MCF 10A (cell line): ENCODE results near the gene CNTNAP1. TPM values are rescaled to one million over a fixed set of nuclear protein-coding genes. Genes with fewer than 3 reads are reported as not detected.

Source experiments
- BruUV-seq: library from RNA; stranded (reverse); fragments of 400-500 nt; replicated peaks from 2 replicates; lab custom pipeline; 2021; lab: Mats Ljungman, UMichigan
- CTCF ChIA-PET: fragments of 300-600 bp; sonication (Branson Sonifier 250); formaldehyde crosslinking; extraction: SDS; loops from one replicate; lab custom pipeline; 2021; ENCODE audit warnings: antibody characterized with exemption, inconsistent platforms; lab: Yijun Ruan, JAX
- POLR2A ChIA-PET: fragments of 300-600, 350-650 bp; sonication (Branson Sonifier 250); formaldehyde crosslinking; extraction: SDS; loops from one replicate; lab custom pipeline; 2020; ENCODE audit warnings: antibody characterized with exemption, inconsistent platforms; lab: Yijun Ruan, JAX
- DNase-seq: peaks from one replicate; pipeline ENCODE4 v3.0.0-alpha.2; 2018; ENCODE audit not compliant: unreplicated experiment
- H3K27ac Mint-ChIP-seq: one replicate; pipeline ENCODE4 v1.8.0; 2022; ENCODE audit warnings: mild to moderate bottlenecking, low read depth, mixed read lengths; ENCODE audit not compliant: unreplicated experiment
- H3K27me3 Mint-ChIP-seq: one replicate; pipeline ENCODE4 v1.8.0; 2022; ENCODE audit warnings: mixed read lengths; ENCODE audit not compliant: insufficient read depth, unreplicated experiment
- H3K36me3 Mint-ChIP-seq: one replicate; pipeline ENCODE4 v1.8.0; 2022; ENCODE audit warnings: mild to moderate bottlenecking, moderate library complexity, mixed read lengths; ENCODE audit not compliant: insufficient read depth, unreplicated experiment
- H3K4me1 Mint-ChIP-seq: one replicate; pipeline ENCODE4 v1.8.0; 2022; ENCODE audit warnings: mixed read lengths; ENCODE audit not compliant: insufficient read depth, unreplicated experiment
- H3K4me3 Mint-ChIP-seq: one replicate; pipeline ENCODE4 v1.8.0; 2022; ENCODE audit warnings: mild to moderate bottlenecking, moderate library complexity, mixed read lengths; ENCODE audit not compliant: unreplicated experiment
- H3K9me3 Mint-ChIP-seq: one replicate; pipeline ENCODE4 v1.8.0; 2022; ENCODE audit warnings: mixed read lengths; ENCODE audit not compliant: unreplicated experiment
- CTCF ChIP-seq: fragments of 200-600 bp; IDR thresholded peaks from one replicate; pipeline ENCODE4 v1.8.0; 2022; ENCODE audit warnings: antibody characterized with exemption, mild to moderate bottlenecking; ENCODE audit not compliant: unreplicated experiment
- intact Hi-C: fragments of 100-400 bp; cut with micrococcal nuclease; formaldehyde crosslinking; loops from 2 replicates; pipeline ENCODE4 v1.14.1; 2022
- total RNA-seq: library from RNA; stranded (reverse); gene quantifications from 2 replicates; pipeline ENCODE4 v1.2.3, GENCODE V29; 2022

CNTNAP1 gene
- total RNA-seq, 1 experiment from 2014 or later, result 1.2 TPM

- H3K27me3 Mint-ChIP-seq, result no peaks in the 10 kb centered on the region
- DNase-seq, result no peak
- TF ChIP-seq CTCF, result no peak
- peaks cover 19% of the 10 kb centered on the region for H3K4me1 Mint-ChIP-seq
- H3K27ac Mint-ChIP-seq, result no peak overlapping the region
- H3K9me3 Mint-ChIP-seq, result no peaks in the 10 kb centered on the region
- no peak overlapping the region for H3K4me3 Mint-ChIP-seq
- BruUV-seq, result no TSS peak
- ChIA-PET POLR2A (interaction anchor here (0.5 to 1.6 kb wide), 3 partner anchors 9 to 76 kb away, joined by 3 to 4 read pairs (median 3); partner anchors contain the start of genes RETREG3 and TUBG1), CTCF (interaction anchor here (0.6 to 2.2 kb wide), 6 partner anchors 67 to 373 kb away, joined by 3 to 12 read pairs (median 3); partner anchors contain the start of genes PSMC3IP, RETREG3 and TUBG1)
- intact Hi-C loops, result no loop called here
- no peaks in the 10 kb centered on the region for H3K36me3 Mint-ChIP-seq
Measured at GRCh38 chr17:42684929-42685556, 2.7 kb downstream of the CNTNAP1 start.

- POLR2A ChIA-PET, result interaction anchor here (1.6 kb wide), 1 partner anchor 76 kb away, joined by 4 read pairs; the partner anchor contains the start of genes RETREG3 and TUBG1
- intact Hi-C loops, result no loop called here
- TF ChIP-seq CTCF, result no peak
- DNase-seq, result no peak
- no TSS peak for BruUV-seq
- Mint-ChIP-seq H3K4me3 (no peak overlapping the region), H3K36me3 (no peaks in the 10 kb centered on the region), H3K27me3 (no peaks in the 10 kb centered on the region), H3K4me1 (peaks cover 19% of the 10 kb centered on the region), H3K9me3 (no peaks in the 10 kb centered on the region), H3K27ac (no peak overlapping the region)
- CTCF ChIA-PET, result interaction anchor here (0.5 to 0.6 kb wide), 3 partner anchors 68 to 122 kb away, joined by 3 to 4 read pairs (median 4); partner anchors contain the start of genes RETREG3 and TUBG1
Measured at GRCh38 chr17:42685831-42686230, 3.5 kb downstream of the CNTNAP1 start.

- no TSS peak for BruUV-seq
- no peak overlapping the region for H3K4me3 Mint-ChIP-seq
- intact Hi-C loops, result no loop called here
- ChIA-PET POLR2A (interaction anchor here (1.2 kb wide), 1 partner anchor 17 kb away, joined by 3 read pairs; no protein-coding TSS in a partner anchor), CTCF (no interaction called here)
- H3K36me3 Mint-ChIP-seq, result no peaks in the 10 kb centered on the region
- H3K4me1 Mint-ChIP-seq, result peaks cover 18% of the 10 kb centered on the region
- no peaks in the 10 kb centered on the region for H3K27me3 Mint-ChIP-seq
- no peak for DNase-seq
- TF ChIP-seq CTCF, result no peak
- no peaks in the 10 kb centered on the region for H3K9me3 Mint-ChIP-seq
- no peak overlapping the region for H3K27ac Mint-ChIP-seq
Measured at GRCh38 chr17:42686520-42687128, 4.3 kb downstream of the CNTNAP1 start.

- no peak for TF ChIP-seq CTCF
- BruUV-seq, result no TSS peak
- H3K9me3 Mint-ChIP-seq, result no peaks in the 10 kb centered on the region
- H3K36me3 Mint-ChIP-seq, result no peaks in the 10 kb centered on the region
- H3K4me1 Mint-ChIP-seq, result peaks cover 6% of the 10 kb centered on the region
- POLR2A ChIA-PET, result interaction anchor here (0.6 to 1.2 kb wide), 2 partner anchors 16 to 484 kb away, joined by 3 read pairs; no protein-coding TSS in a partner anchor
- H3K4me3 Mint-ChIP-seq, result no peak overlapping the region
- CTCF ChIA-PET, result no interaction called here
- DNase-seq, result no peak
- no peaks in the 10 kb centered on the region for H3K27me3 Mint-ChIP-seq
- no peak overlapping the region for H3K27ac Mint-ChIP-seq
- intact Hi-C loops, result no loop called here
Measured at GRCh38 chr17:42687707-42688320, 5.5 kb downstream of the CNTNAP1 start.
